Measurements from ENCODE around the gene TBCEL.

DNA sequence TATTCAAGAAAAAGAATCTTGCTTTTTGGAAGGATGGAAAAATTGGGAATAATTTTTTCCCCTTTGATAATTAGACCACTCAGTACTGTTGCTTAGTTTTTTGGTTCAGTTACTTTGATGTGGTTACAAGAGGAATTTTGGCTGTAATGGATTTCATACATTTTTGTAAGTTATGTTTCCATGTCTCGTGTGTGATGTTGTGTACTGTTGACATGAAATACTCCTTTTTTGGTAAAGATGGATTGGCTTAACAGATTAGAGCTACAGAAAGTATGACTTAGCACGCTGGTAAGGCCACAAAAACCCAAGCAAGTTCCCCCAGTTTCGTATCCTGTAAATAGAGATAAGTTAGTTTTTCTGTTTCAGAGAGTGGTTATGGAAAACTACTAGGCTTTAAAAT lies 11.9 kb downstream of the TBCEL start:
- TF ChIP-seq, protein P1, sequence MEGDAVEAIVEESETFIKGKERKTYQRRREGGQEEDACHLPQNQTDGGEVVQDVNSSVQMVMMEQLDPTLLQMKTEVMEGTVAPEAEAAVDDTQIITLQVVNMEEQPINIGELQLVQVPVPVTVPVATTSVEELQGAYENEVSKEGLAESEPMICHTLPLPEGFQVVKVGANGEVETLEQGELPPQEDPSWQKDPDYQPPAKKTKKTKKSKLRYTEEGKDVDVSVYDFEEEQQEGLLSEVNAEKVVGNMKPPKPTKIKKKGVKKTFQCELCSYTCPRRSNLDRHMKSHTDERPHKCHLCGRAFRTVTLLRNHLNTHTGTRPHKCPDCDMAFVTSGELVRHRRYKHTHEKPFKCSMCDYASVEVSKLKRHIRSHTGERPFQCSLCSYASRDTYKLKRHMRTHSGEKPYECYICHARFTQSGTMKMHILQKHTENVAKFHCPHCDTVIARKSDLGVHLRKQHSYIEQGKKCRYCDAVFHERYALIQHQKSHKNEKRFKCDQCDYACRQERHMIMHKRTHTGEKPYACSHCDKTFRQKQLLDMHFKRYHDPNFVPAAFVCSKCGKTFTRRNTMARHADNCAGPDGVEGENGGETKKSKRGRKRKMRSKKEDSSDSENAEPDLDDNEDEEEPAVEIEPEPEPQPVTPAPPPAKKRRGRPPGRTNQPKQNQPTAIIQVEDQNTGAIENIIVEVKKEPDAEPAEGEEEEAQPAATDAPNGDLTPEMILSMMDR (IDR thresholded peaks at IDR 0.05; ENCODE audit: extremely low read depth in 1 of 2, insufficient read depth in 1 of 2, low read depth in 1 of 2, low read length in 2 of 2) = no peak
- TF ChIP-seq POLR2AphosphoS5 (IDR thresholded peaks at IDR 0.05; ENCODE audit: insufficient read depth, low read depth, low read length) (no peak), EZH2 (IDR thresholded peaks at IDR 0.05; ENCODE audit: borderline replicate concordance, low read depth, low read length, severe bottlenecking) (no peak)

Data from endothelial cell of umbilical vein (primary cell).